SK-N-SH treated with all-trans-retinoic acid at 6 μM for 48 hours (cell line): ENCODE measurements around the gene MINAR1.

ENCODE experiments used
- ATAC-seq: fragments of 200-7000 bp; cut with Tn5 transposase; 3 replicates; pipeline ENCODE4 v1.9.1; 2020; ENCODE audit warnings: mild to moderate bottlenecking, moderate library complexity
- ARNTL ChIP-seq: fragments of 450-650 bp; formaldehyde crosslinking; IDR thresholded peaks from 2 replicates; pipeline ENCODE4 v1.5.0; 2020; ENCODE audit warnings: low read depth, mild to moderate bottlenecking, moderate library complexity, borderline replicate concordance
- BACH2 ChIP-seq: fragments of 250-450 bp; sonication (Bioruptor Pico); IDR thresholded peaks from 2 replicates; pipeline ENCODE4 v1.9.0; 2021; ENCODE audit warnings: mild to moderate bottlenecking, borderline replicate concordance
- CREB5 ChIP-seq: fragments of 250-450 bp; sonication (Bioruptor Pico); IDR thresholded peaks from 2 replicates; pipeline ENCODE4 v1.5.1; 2020; ENCODE audit warnings: low read depth, mild to moderate bottlenecking, moderate library complexity
- CSDC2 ChIP-seq: fragments of 250-450 bp; sonication (Bioruptor Pico); IDR thresholded peaks from 2 replicates; pipeline ENCODE4 v1.5.0; 2020; ENCODE audit warnings: mild to moderate bottlenecking, moderate library complexity
- CSRNP3 ChIP-seq: fragments of 250-450 bp; sonication (Bioruptor Pico); IDR thresholded peaks from 2 replicates; pipeline ENCODE4 v1.5.1; 2021; ENCODE audit warnings: mild to moderate bottlenecking, moderate library complexity
- ESRRG ChIP-seq: fragments of 250-450 bp; sonication (Bioruptor Pico); IDR thresholded peaks from 2 replicates; pipeline ENCODE4 v1.6.1; 2021; ENCODE audit warnings: mild to moderate bottlenecking
- GLIS3 ChIP-seq: fragments of 250-450 bp; sonication (Bioruptor Pico); IDR thresholded peaks from 2 replicates; pipeline ENCODE4 v1.5.0; 2020; ENCODE audit warnings: mild to moderate bottlenecking, moderate library complexity
- ISL1 ChIP-seq: fragments of 250-450 bp; sonication (Bioruptor Pico); IDR thresholded peaks from 2 replicates; pipeline ENCODE4 v2.1.2; 2022; ENCODE audit warnings: mild to moderate bottlenecking, moderate library complexity
- OSR1 ChIP-seq: fragments of 250-450 bp; sonication (Bioruptor Pico); IDR thresholded peaks from 2 replicates; pipeline ENCODE4 v1.8.0; 2022; ENCODE audit warnings: moderate library complexity, mild to moderate bottlenecking, inconsistent platforms
- POU6F1 ChIP-seq: fragments of 250-450 bp; sonication (Bioruptor Pico); IDR thresholded peaks from 2 replicates; pipeline ENCODE4 v1.8.0; 2021; ENCODE audit warnings: low read depth, mild to moderate bottlenecking, moderate library complexity, borderline replicate concordance
- PPARA ChIP-seq: fragments of 250-450 bp; sonication (Bioruptor Pico); IDR thresholded peaks from 2 replicates; pipeline ENCODE4 v1.5.0; 2020; ENCODE audit warnings: mild to moderate bottlenecking, borderline replicate concordance
- RARB ChIP-seq: fragments of 250-450 bp; sonication (Bioruptor Pico); IDR thresholded peaks from 2 replicates; pipeline ENCODE4 v1.8.0; 2021; ENCODE audit warnings: mild to moderate bottlenecking, moderate library complexity
- SNAI2 ChIP-seq: fragments of 250-450 bp; sonication (Bioruptor Pico); IDR thresholded peaks from 2 replicates; pipeline ENCODE4 v1.5.0; 2020; ENCODE audit warnings: mild to moderate bottlenecking, moderate library complexity
- TCF4 ChIP-seq: fragments of 250-450 bp; sonication (Bioruptor Pico); IDR thresholded peaks from 2 replicates; pipeline ENCODE4 v1.8.0; 2021; ENCODE audit warnings: mild to moderate bottlenecking, moderate library complexity, borderline replicate concordance
- TOX ChIP-seq: fragments of 250-450 bp; sonication (Bioruptor Pico); IDR thresholded peaks from 2 replicates; pipeline ENCODE4 v1.8.0; 2021; ENCODE audit warnings: mild to moderate bottlenecking, moderate library complexity, borderline replicate concordance
- TSHZ2 ChIP-seq: fragments of 250-450 bp; sonication (Bioruptor Pico); IDR thresholded peaks from 2 replicates; pipeline ENCODE4 v1.5.0; 2020; ENCODE audit warnings: mild to moderate bottlenecking, moderate library complexity
- ZC3H10 ChIP-seq: fragments of 250-450 bp; sonication (Bioruptor Pico); IDR thresholded peaks from 2 replicates; pipeline ENCODE4 v1.5.1; 2021; ENCODE audit warnings: mild to moderate bottlenecking, moderate library complexity
- ZFP3 ChIP-seq: fragments of 250-450 bp; sonication (Bioruptor Pico); IDR thresholded peaks from 2 replicates; pipeline ENCODE4 v1.5.0; 2020; ENCODE audit warnings: mild to moderate bottlenecking, moderate library complexity
- ZFP30 ChIP-seq: fragments of 450-650 bp; formaldehyde crosslinking; IDR thresholded peaks from 2 replicates; pipeline ENCODE4 v1.5.0; 2022; ENCODE audit warnings: mild to moderate bottlenecking, moderate library complexity
- ZNF565 ChIP-seq: fragments of 450-650 bp; formaldehyde crosslinking; conservative IDR thresholded peaks from 2 replicates; pipeline ENCODE4 v1.5.0; 2020; ENCODE audit warnings: low read depth, mild to moderate bottlenecking, moderate library complexity
- ZNF70 ChIP-seq: fragments of 450-650 bp; formaldehyde crosslinking; IDR thresholded peaks from 2 replicates; pipeline ENCODE4 v1.5.0; 2020; ENCODE audit warnings: mild to moderate bottlenecking, moderate library complexity
- ZNF8 ChIP-seq: fragments of 450-650 bp; formaldehyde crosslinking; IDR thresholded peaks from 2 replicates; pipeline ENCODE4 v1.5.0; 2020; ENCODE audit warnings: mild to moderate bottlenecking, moderate library complexity

MINAR1 gene

GRCh38 chr15:79410237-79410636, 21.9 kb upstream of the MINAR1 start (continued):
- no peak for TF ChIP-seq CSRNP3 (CRISPR knock-in tag)
- TF ChIP-seq ZNF8, result no peak
- no peak for TF ChIP-seq ZFP3 (CRISPR knock-in tag)
- no peak for TF ChIP-seq TCF4 (CRISPR knock-in tag)
- no peak for TF ChIP-seq OSR1 (CRISPR knock-in tag)
- no peak for TF ChIP-seq BACH2 (CRISPR knock-in tag)

GRCh38 chr15:79412010-79412409, 20.1 kb upstream of the MINAR1 start:
- no peak for TF ChIP-seq CSDC2 (CRISPR knock-in tag)
- TF ChIP-seq ZNF565 (CRISPR knock-in tag), result no peak
- TF ChIP-seq CSRNP3 (CRISPR knock-in tag), result no peak
- TF ChIP-seq ZFP3 (CRISPR knock-in tag), result no peak
- TF ChIP-seq OSR1 (CRISPR knock-in tag), result no peak
- TF ChIP-seq ZC3H10, result no peak
- no peak for TF ChIP-seq ZNF70
- TF ChIP-seq ISL1 (CRISPR knock-in tag), result no peak
- no peak for TF ChIP-seq TSHZ2 (CRISPR knock-in tag)
- TF ChIP-seq ESRRG (CRISPR knock-in tag), result no peak
- no peak for TF ChIP-seq GLIS3 (CRISPR knock-in tag)
- no peak for TF ChIP-seq POU6F1 (CRISPR knock-in tag)
- no peak for TF ChIP-seq BACH2 (CRISPR knock-in tag)
- no peak for TF ChIP-seq ZFP30 (CRISPR knock-in tag)
- TF ChIP-seq ZNF8, result no peak
- TF ChIP-seq TOX, result no peak
- no peak for TF ChIP-seq CREB5 (CRISPR knock-in tag)
- no peak for TF ChIP-seq ARNTL
- no peak for TF ChIP-seq TCF4 (CRISPR knock-in tag)
- no peak for TF ChIP-seq RARB (CRISPR knock-in tag)
- TF ChIP-seq, all 23 proteins: peak for 0
- no peak for ATAC-seq

GRCh38 chr15:79412429-79412828, 19.7 kb upstream of the MINAR1 start:
- no peak for TF ChIP-seq ZC3H10
- TF ChIP-seq ZNF70, result no peak
- no peak for TF ChIP-seq SNAI2 (CRISPR knock-in tag)
- TF ChIP-seq RARB (CRISPR knock-in tag), result no peak
- no peak for TF ChIP-seq GLIS3 (CRISPR knock-in tag)
- TF ChIP-seq PPARA, result no peak
- no peak for TF ChIP-seq ZNF565 (CRISPR knock-in tag)
- no peak for TF ChIP-seq CSRNP3 (CRISPR knock-in tag)
- no peak for TF ChIP-seq POU6F1 (CRISPR knock-in tag)
- TF ChIP-seq ESRRG (CRISPR knock-in tag), result no peak
- no peak for TF ChIP-seq CREB5 (CRISPR knock-in tag)
- TF ChIP-seq TOX, result no peak
- ATAC-seq, result no peak
